ENCODE results near the gene XCL1. TPM values are rescaled to one million over a fixed set of nuclear protein-coding genes. Genes with fewer than 3 reads are reported as not detected.
"Not testable (repeated sequence)": the region's sequence is repeated elsewhere in the genome, so short reads cannot be mapped to it uniquely, and the experiment has no call there.

Gene XCL1
- total RNA-seq, 1 experiment from 2014 or later: 0.06 TPM

DNA sequence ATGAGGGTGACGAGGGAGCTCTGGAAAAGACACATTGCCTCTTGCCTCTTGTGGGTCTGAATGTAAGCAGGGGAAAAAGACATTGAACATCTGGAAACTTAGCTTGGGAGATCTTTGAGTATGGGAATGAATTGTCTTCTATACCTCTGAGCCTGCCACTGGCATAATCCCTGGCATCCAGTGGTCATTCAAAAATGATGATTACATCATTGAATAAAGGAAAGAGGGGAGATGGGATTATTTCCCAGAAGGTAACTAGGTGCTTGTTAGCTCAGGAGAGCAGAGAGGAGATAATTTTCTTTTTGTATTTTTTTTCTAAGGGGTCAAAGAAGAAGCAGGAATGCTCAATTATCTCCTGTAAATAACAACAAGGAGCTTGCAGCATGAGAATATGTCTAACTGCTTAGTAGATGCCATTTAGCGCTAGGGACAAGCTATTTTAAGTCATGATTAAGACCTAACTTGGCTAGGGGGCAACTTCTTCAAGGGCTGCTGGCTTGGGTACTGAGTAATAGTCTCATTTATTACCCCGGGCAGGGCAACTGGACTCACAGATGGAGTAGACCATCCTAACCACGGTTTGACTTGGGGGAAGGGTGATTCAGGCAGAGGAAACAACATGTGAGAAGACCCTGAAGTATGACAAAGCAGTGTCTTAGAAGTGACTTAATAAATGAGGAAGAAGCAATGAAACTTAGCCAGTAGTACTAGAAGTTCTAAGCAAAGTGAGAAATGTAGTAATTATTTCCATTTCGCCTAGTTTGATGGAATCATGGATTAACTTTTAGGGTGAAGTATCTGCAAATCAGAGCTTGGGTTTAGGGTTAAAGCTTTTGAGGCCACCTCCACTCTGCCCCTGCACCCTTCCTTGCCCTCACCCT, 21.6 kb upstream of the XCL1 start:
- no peaks in the 10 kb centered on the region for H3K36me3 ChIP-seq

DNA sequence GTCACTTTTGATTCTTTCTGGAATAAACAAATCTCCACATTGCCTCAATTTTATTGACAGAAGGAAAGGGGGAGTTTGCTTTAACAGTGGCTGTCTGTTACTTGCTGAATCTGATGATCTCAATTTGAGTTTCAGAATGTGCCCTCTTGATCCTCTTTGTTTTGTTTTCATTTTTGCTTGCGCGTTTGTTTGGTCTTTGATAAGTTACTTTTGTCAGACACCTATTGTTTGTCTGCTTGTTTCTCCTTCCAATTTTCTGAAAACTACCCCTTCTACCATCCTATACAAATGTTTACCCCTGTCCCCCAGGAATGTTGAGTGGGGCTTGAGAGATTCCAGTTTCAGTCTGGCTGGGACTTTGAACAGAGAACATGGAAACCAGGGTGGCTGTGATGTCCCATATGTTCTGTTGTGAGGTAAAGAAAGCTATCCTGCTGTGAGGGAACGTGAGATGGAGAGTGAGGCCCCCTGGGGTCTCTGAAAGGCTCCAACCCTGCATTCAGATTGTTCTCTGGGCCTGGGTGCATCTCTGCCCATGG, 20.8 kb upstream of the XCL1 start:
- DNase-seq: no peak
- Histone ChIP-seq H3K9me3 (replicated peaks) (no peaks in the 10 kb centered on the region), H3K36me3 (no peaks in the 10 kb centered on the region), H3K27ac (no peak overlapping the region), H3K4me1 (peaks cover 12% of the 10 kb centered on the region; the same call in 1 of the 2 replicates), H3K4me3 (no peak overlapping the region), H3K27me3 (no peaks in the 10 kb centered on the region)

More for the DNA sequence above, 21.6 kb upstream of the XCL1 start:
- Histone ChIP-seq H3K27ac (no peak overlapping the region), H3K27me3 (no peaks in the 10 kb centered on the region), H3K4me1 (peaks cover 12% of the 10 kb centered on the region; the same call in 1 of the 2 replicates), H3K9me3 (replicated peaks) (no peaks in the 10 kb centered on the region), H3K4me3 (no peak overlapping the region)
- DNase-seq: no peak

DNA sequence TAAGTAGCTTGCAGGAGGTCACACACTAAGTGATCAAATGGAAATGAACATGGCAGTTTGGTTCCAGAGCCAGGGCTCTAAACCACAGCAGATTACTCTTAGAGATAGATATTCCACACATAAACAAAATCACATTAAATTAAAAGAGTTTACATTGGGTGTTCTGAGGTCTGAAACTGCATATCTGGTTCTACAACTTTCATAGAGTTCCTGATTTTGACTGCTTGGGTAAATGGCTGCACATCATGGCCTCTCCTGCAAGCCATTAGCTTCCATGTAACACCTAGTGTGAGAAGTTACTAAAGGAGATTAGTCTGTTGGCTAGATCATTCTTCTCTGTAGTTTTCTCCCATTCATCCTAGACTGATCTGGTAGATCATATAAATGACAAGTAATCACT, 19.8 kb upstream of the XCL1 start:
- Histone ChIP-seq H3K9me3 (replicated peaks) (no peaks in the 10 kb centered on the region), H3K36me3 (no peaks in the 10 kb centered on the region), H3K27me3 (no peaks in the 10 kb centered on the region), H3K27ac (no peak overlapping the region), H3K4me1 (peaks cover 12% of the 10 kb centered on the region; the same call in 1 of the 2 replicates), H3K4me3 (no peak overlapping the region)
- DNase-seq: no peak

DNA sequence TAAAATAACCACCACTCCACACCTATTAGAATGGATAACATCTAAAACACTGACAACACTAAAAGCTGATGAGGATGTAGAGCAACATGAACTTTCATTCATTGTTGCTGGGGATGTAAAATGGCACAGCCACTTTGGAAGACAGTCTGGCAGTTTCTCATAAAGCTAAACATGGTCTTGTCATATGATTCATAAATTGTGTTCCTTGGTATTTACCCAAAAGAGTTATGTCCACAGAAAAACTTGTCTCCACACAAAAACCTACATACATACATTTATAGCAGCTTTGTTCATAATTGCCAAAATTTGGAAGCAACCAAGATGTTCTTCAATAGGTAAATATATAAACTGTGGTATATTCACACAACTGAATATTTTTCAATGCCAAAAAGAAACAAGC, 16.0 kb upstream of the XCL1 start:
- DNase-seq: no peak
- Histone ChIP-seq H3K27ac (no peak overlapping the region), H3K36me3 (no peaks in the 10 kb centered on the region), H3K27me3 (no peaks in the 10 kb centered on the region), H3K9me3 (replicated peaks) (no peaks in the 10 kb centered on the region), H3K4me3 (no peak overlapping the region), H3K4me1 (peaks cover 4% of the 10 kb centered on the region; the same call in 1 of the 2 replicates)

DNA sequence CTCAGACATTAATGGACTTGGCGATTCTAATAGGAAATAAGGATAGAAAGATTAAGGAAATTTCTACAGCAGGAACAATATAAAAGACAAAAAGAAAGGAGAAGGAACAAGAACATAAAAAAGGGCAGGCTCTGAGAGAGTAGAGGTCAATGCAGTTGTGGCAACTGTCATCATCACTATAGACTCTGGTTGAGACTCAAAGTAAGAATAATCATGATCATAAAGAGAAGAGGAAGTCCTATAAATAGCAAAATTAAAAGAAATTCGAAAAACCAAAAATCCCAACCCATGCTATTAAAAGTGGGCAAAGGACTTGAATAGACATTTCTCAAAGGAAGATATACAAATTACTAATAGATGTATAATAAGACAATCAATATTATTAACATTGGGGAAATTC, 14.4 kb upstream of the XCL1 start:
- DNase-seq: no peak
- Histone ChIP-seq H3K4me3 (no peak overlapping the region), H3K36me3 (no peaks in the 10 kb centered on the region), H3K27me3 (no peaks in the 10 kb centered on the region), H3K9me3 (replicated peaks) (no peaks in the 10 kb centered on the region), H3K27ac (no peak overlapping the region), H3K4me1 (peaks cover 4% of the 10 kb centered on the region; the same call in 1 of the 2 replicates)

DNA sequence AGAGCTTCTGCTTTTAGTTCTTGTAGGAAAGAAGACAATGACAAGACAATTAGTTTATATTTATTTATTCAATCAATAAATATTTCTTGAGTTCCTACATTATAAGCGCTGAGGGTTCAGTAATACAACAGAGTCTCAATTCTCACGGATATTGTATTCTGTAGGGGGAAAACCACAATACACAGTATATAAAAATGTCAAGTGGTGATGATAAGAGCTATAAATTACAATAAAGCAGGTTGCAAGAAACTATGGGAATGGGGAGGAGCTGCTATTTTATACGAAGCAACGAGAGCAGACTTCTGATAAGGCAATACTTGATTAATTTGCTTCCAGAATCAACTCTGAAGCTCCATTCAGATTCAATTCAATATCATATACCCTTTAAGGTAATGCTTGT, 10.6 kb upstream of the XCL1 start:
- Histone ChIP-seq H3K4me3 (no peak overlapping the region), H3K9me3 (replicated peaks) (no peaks in the 10 kb centered on the region), H3K27me3 (no peaks in the 10 kb centered on the region), H3K4me1 (no peaks in the 10 kb centered on the region), H3K36me3 (no peaks in the 10 kb centered on the region), H3K27ac (no peak overlapping the region)
- DNase-seq: no peak

DNA sequence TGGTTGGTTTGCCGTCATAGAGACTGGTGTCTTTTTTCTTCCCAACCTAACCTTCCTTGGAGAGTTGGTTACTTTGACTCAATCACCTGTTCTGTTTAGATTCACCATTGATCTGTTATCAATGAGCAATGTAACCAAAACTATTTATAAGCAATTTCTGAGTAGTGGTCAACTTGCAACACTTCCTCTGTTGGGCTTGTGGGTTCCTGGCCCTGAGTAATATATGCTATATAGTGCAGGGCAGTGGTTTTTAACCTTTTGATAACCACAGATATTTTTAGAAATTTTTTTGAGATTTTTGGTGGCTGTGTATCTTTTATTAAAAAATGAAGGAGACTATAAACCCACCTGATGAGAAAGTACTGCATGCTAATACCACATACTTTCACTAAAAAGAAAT, 9.4 kb upstream of the XCL1 start:
- H3K27ac ChIP-seq: no peak overlapping the region
- no peaks in the 10 kb centered on the region for H3K36me3 ChIP-seq
- DNase-seq: no peak
- no peaks in the 10 kb centered on the region for H3K27me3 ChIP-seq
- no peak overlapping the region for H3K4me3 ChIP-seq
- H3K9me3 ChIP-seq (replicated peaks): no peaks in the 10 kb centered on the region
- H3K4me1 ChIP-seq: no peaks in the 10 kb centered on the region

DNA sequence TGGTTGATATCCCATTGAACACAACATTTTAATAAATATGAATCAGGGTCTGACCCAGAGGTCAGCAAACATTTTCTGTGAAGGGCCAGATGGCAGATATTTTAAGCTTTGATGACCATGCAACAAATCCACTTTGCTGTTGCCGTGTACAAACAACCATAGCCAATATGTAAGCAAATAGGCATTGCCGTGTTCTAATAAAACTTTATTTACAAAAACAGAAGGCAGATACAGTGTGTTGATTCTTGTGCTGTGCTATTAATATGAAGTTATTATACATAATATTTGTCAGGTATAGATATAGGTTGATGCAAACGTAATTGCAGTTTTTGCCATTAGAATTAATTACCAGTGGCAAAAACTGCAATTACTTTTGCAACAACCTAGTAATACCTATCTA, 8.8 kb upstream of the XCL1 start:
- no peak for DNase-seq
- H3K4me3 ChIP-seq: no peak overlapping the region
- no peaks in the 10 kb centered on the region for H3K36me3 ChIP-seq
- no peaks in the 10 kb centered on the region for H3K4me1 ChIP-seq
- H3K27ac ChIP-seq: no peak overlapping the region
- no peaks in the 10 kb centered on the region for H3K27me3 ChIP-seq
- no peaks in the 10 kb centered on the region for H3K9me3 ChIP-seq (replicated peaks)

DNA sequence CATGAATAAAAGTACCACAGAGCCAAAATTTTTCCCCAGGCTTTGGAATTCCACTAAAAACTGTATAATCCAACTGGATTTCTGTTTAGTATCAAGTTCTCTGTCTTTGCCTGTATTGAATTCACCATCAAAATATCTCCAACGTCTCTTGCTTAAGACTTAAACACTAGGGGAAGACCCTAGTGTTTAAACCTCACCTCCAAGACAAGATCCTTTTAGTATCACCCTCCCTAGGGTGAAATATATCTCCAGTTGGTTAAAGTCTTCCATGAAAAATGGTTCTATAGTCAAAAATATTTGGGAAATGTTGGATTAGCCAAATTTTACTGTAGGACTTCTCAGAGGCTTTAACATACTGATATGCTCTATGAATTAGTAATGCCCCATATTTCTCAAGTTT, 8.1 kb upstream of the XCL1 start:
- no peaks in the 10 kb centered on the region for H3K9me3 ChIP-seq (replicated peaks)
- H3K4me1 ChIP-seq: no peaks in the 10 kb centered on the region
- no peaks in the 10 kb centered on the region for H3K27me3 ChIP-seq
- DNase-seq: no peak
- no peaks in the 10 kb centered on the region for H3K36me3 ChIP-seq
- H3K4me3 ChIP-seq: no peak overlapping the region
- no peak overlapping the region for H3K27ac ChIP-seq

DNA sequence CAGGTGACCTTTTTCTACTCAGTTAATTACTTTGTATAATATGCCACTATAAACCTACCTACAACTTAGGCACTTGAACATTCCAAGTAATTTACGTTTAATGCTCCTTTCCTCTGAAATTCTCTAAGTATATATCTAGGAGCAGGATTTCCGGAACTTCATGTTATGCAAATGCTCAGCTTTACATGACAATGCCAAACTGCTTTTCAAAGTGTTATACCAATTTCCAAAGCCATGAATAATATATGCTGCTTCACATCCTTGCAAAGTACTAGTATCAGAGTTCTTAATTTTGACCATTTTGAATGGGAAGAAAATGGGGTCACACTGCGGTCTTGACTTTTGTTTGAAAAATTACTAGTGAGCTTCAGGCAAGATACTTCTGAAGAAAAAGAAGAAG, 5.8 kb upstream of the XCL1 start:
- Histone ChIP-seq H3K27ac (no peak overlapping the region), H3K4me3 (no peak overlapping the region), H3K4me1 (no peaks in the 10 kb centered on the region), H3K27me3 (no peaks in the 10 kb centered on the region), H3K9me3 (replicated peaks) (no peaks in the 10 kb centered on the region; the same call in 1 of the 2 replicates), H3K36me3 (no peaks in the 10 kb centered on the region)
- DNase-seq: no peak

DNA sequence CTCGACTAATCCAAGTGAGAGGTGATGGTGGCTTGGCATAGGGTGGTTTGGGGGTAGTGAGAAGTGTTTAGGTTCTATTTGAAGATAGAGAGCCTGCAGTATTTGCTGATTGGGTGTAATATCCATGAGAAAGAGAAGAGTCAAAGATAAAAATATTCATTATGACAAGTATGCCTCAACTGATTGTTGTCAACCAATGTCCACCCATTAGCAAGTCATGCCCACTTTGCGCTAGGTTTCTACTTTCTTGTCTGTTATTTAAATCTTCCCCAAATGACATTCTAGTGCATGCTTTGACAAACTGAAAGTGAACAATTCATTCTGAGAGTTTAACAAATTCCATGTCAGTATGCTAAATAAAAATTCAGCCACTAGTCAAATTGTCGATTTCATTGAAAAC, 3.8 kb upstream of the XCL1 start:
- no peaks in the 10 kb centered on the region for H3K4me1 ChIP-seq
- H3K27me3 ChIP-seq: no peaks in the 10 kb centered on the region
- no peak overlapping the region for H3K27ac ChIP-seq
- no peak overlapping the region for H3K4me3 ChIP-seq
- no peak for DNase-seq
- no peaks in the 10 kb centered on the region; the same call in 1 of the 2 replicates for H3K9me3 ChIP-seq (replicated peaks)
- H3K36me3 ChIP-seq: no peaks in the 10 kb centered on the region

DNA sequence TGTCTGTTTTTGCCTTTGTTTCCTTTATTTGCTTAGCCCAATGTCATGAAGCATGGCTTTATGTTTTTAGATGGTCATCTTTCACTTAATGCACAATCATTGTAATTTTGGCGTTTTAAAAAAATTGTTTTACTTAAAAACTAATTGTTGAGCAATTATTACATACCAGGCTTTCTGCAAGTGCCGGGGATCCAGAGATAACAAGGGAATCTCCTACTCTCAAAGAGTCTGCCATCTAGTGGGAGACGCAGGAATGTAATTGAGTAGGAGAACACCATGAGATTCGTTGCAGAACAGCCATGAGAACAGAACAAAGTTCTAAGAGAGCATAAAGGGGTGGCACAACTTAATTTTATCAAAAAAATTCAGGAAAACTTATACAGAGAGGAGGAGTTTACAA, 2.2 kb upstream of the XCL1 start:
- H3K4me3 ChIP-seq; H3K9me3 ChIP-seq (replicated peaks); H3K27ac ChIP-seq; H3K36me3 ChIP-seq; H3K4me1 ChIP-seq; H3K27me3 ChIP-seq: not testable (repeated sequence)
- DNase-seq: peak; percentile 14 to 56

DNA sequence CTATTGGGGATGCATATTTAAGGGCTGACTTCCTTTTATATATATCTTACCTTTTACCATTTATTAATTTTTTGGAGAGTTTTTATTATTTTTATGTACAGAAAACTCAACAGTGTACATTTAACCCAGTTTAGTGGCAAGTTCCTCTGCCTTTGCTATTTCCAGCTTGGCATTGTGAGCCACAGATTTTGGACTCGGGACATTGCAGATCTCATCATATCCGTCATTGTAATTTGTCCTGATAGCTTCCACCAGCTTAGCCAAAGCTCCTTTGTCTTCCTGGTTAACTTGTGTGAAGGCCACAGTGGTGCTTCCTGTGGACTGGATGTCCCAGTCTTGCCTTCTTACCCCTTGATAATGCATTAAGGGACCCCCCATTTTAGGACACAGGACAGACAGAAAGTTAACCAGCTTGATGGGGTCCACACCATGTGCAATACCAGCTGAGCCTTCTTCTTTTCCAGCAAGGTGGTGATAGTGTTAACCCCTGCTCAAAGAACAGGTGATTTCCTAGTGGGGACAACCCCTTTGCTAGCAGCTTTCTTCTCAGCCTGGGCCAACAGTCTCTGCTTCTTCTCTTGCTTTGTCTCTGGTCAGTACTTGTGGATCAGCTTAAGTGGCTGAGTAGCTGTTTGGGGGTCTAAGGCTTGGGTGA, 2.3 kb downstream of the XCL1 start:
- not testable (repeated sequence) for H3K4me3 ChIP-seq; H3K36me3 ChIP-seq; DNase-seq; H3K27ac ChIP-seq; H3K4me1 ChIP-seq; H3K27me3 ChIP-seq; H3K9me3 ChIP-seq (replicated peaks)

DNA sequence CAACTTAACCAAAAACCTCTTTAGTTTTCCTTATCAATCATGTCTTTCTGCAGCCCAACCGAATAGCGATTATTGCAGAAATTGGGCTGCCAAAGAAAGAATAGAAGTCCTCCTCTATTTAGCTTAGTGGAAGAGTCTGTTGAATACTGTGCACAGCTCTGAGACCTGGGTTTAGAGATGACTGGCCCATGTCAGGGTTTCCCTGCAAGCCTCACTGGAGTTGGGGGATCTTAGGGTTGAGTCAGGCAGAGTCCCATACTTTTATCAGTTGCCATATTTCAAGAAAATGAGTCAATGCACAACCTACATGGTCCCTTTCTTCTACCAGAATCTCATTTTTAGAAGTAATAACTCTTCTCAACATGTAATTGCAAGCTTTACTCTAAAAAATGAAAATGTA, 3.9 kb downstream of the XCL1 start:
- peaks cover 10% of the 10 kb centered on the region; the same call in 1 of the 2 replicates for H3K4me1 ChIP-seq
- not testable (repeated sequence) for H3K27ac ChIP-seq, H3K4me3 ChIP-seq

DNA sequence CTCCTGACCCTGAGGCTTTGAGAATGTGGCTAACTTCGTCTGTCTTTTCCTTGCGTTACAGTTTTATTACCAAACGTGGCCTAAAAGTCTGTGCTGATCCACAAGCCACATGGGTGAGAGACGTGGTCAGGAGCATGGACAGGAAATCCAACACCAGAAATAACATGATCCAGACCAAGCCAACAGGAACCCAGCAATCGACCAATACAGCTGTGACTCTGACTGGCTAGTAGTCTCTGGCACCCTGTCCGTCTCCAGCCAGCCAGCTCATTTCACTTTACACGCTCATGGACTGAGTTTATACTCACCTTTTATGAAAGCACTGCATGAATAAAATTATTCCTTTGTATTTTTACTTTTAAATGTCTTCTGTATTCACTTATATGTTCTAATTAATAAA, 4.6 kb downstream of the XCL1 start:
- DNase-seq, H3K4me3 ChIP-seq: not testable (repeated sequence)
- peaks cover 10% of the 10 kb centered on the region; the same call in 1 of the 2 replicates for H3K4me1 ChIP-seq

More for the DNA sequence above, 3.9 kb downstream of the XCL1 start:
- not testable (repeated sequence) for DNase-seq; H3K27me3 ChIP-seq; H3K36me3 ChIP-seq; H3K9me3 ChIP-seq (replicated peaks)

More for the DNA sequence above, 4.6 kb downstream of the XCL1 start:
- H3K9me3 ChIP-seq (replicated peaks); H3K36me3 ChIP-seq; H3K27me3 ChIP-seq; H3K27ac ChIP-seq: not testable (repeated sequence)

Measured in SJCRH30 (cell line).